AG04450 (cell line): ENCODE results near the gene RLBP1. TPM values are rescaled to one million over a fixed set of nuclear protein-coding genes. Genes with fewer than 3 reads are reported as not detected.

Source experiments
- CTCF ChIA-PET: fragments of 300-600, 350-600 bp; formaldehyde crosslinking; extraction: SDS; loops from one replicate; lab custom pipeline; 2022; ENCODE audit warnings: antibody characterized with exemption, inconsistent platforms; lab: Charles Lee
- POLR2A ChIA-PET: fragments of 350-600 bp; formaldehyde crosslinking; extraction: SDS; loops from one replicate; lab custom pipeline; 2021; ENCODE audit warnings: antibody characterized with exemption, inconsistent platforms; lab: Yijun Ruan, JAX
- DNase-seq: peaks from one replicate; pipeline ENCODE4 v3.0.0-alpha.2; 2011; ENCODE audit warnings: low read depth, low spot score
- H3K27ac ChIP-seq: one replicate; pipeline ENCODE4 v1.5.1; 2012; ENCODE audit warnings: low read depth, low read length, control low read depth
- H3K27me3 ChIP-seq: one replicate; pipeline ENCODE4 v1.6.0; 2012; ENCODE audit warnings: low read length; ENCODE audit not compliant: control insufficient read depth, insufficient read depth
- H3K4me3 ChIP-seq: 2 replicates; pipeline ENCODE4 v1.5.1; 2011; ENCODE audit warnings: mild to moderate bottlenecking, low read depth, low read length, control low read depth
- H3K9me3 ChIP-seq: 2 replicates; pipeline ENCODE4 v1.5.1; 2012; ENCODE audit warnings: low read length; ENCODE audit not compliant: control insufficient read depth, insufficient read depth
- CTCF ChIP-seq: IDR thresholded peaks from 2 replicates; pipeline ENCODE4 v1.5.1; 2011; ENCODE audit warnings: low read depth, low read length, control low read depth, inconsistent platforms
- polyA plus RNA-seq: library from polyadenylated mRNA; depleted of rRNA; stranded (reverse); fragments of >200 nt; gene quantifications from 2 replicates; pipeline ENCODE4 v1.2.3, GENCODE V29; 2011

RLBP1 gene
- polyA plus RNA-seq, 1 experiment = not detected

GRCh38 chr15:89184886-89185526 is 36.4 kb downstream of the RLBP1 start:
- H3K27me3 ChIP-seq = no peaks in the 10 kb centered on the region
- no peak overlapping the region for H3K4me3 ChIP-seq
- CTCF ChIA-PET = interaction anchor here (1.4 kb wide), 1 partner anchor 22 kb away, joined by 5 read pairs; no protein-coding TSS in a partner anchor
- DNase-seq = no peak
- no peak overlapping the region for H3K27ac ChIP-seq
- no peaks in the 10 kb centered on the region for H3K9me3 ChIP-seq
- POLR2A ChIA-PET = no interaction called here
- no peak for TF ChIP-seq CTCF

- DNase-seq = no peak
- H3K27me3 ChIP-seq = no peaks in the 10 kb centered on the region
- no peak for TF ChIP-seq CTCF
- H3K4me3 ChIP-seq = no peak overlapping the region
- POLR2A ChIA-PET = no interaction called here
- H3K9me3 ChIP-seq = no peaks in the 10 kb centered on the region
- H3K27ac ChIP-seq = no peak overlapping the region
- CTCF ChIA-PET = interaction anchor here (0.8 to 1.0 kb wide), 3 partner anchors 11 to 286 kb away, joined by 3 to 12 read pairs (median 3); no protein-coding TSS in a partner anchor
Observed at GRCh38 chr15:89184357-89184756, 37.0 kb downstream of the RLBP1 start.

GRCh38 chr15:89179966-89180875 is 41.2 kb downstream of the RLBP1 start:
- Histone ChIP-seq H3K27ac (no peak overlapping the region), H3K27me3 (no peaks in the 10 kb centered on the region), H3K4me3 (no peak overlapping the region), H3K9me3 (no peaks in the 10 kb centered on the region)
- no peak for TF ChIP-seq CTCF
- DNase-seq = no peak
- ChIA-PET POLR2A (interaction anchor here (1.1 kb wide), 1 partner anchor 18 kb away, joined by 3 read pairs; no protein-coding TSS in a partner anchor), CTCF (interaction anchor here (1.0 to 4.7 kb wide), 4 partner anchors 31 to 276 kb away, joined by 3 to 222 read pairs (median 8); no protein-coding TSS in a partner anchor)

- ChIA-PET POLR2A (interaction anchor here (0.6 to 1.2 kb wide), 2 partner anchors 90 to 390 kb away, joined by 3 read pairs; partner anchors contain the start of gene ABHD2), CTCF (interaction anchor here (0.6 to 5.7 kb wide), 58 partner anchors 8 to 300 kb away, joined by 3 to 222 read pairs (median 5); partner anchors contain the start of gene ABHD2)
- DNase-seq = no peak
- Histone ChIP-seq H3K27ac (no peak overlapping the region), H3K27me3 (no peaks in the 10 kb centered on the region), H3K9me3 (no peaks in the 10 kb centered on the region), H3K4me3 (no peak overlapping the region)
- TF ChIP-seq CTCF = no peak
Observed at GRCh38 chr15:89178307-89178977, 42.9 kb downstream of the RLBP1 start.
